ENCODE measurements around the gene SLC25A30.
"Not testable (repeated sequence)": the region's sequence is repeated elsewhere in the genome, so short reads cannot be mapped to it uniquely, and the experiment has no call there.

SLC25A30 gene

DNA sequence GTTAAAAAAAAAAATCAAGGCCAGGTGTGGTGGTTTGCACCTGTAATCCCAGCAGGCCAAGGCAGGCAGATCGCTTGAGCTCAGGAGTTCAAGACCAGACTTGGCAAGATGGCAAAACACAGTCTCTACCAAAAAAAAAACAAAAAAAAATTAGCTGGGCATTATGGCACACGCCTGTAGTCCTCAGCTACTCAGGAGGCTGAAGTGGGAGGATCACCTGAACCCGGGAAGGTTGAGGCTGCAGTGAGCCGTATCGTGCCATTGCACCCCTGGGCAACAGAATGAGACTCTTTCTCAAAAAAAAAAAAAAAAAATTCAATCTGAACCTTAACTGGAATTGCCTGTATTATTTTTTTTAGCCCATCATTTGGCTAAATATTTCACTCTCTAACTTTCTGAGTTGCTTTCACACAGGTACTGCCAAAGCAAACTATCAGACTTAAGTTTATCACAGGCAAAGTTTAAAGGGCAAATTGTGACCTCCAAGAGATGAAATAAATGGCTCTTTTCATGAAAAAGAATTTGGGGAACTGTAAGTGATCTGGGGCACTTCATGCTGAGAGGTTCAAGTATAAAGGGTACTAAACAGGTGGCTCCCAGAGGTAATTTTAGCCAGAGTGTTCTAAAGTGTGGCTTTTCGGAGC, 14.7 kb upstream of the SLC25A30 start:
- no peak for DNase-seq (ENCODE audit: low read depth in 2 of 2)

- DNase-seq (ENCODE audit: low read depth in 2 of 2), result not testable (repeated sequence)
These were observed 8.1 kb upstream of the SLC25A30 start for GRCh38 chr13:45426056-45426841.

DNA sequence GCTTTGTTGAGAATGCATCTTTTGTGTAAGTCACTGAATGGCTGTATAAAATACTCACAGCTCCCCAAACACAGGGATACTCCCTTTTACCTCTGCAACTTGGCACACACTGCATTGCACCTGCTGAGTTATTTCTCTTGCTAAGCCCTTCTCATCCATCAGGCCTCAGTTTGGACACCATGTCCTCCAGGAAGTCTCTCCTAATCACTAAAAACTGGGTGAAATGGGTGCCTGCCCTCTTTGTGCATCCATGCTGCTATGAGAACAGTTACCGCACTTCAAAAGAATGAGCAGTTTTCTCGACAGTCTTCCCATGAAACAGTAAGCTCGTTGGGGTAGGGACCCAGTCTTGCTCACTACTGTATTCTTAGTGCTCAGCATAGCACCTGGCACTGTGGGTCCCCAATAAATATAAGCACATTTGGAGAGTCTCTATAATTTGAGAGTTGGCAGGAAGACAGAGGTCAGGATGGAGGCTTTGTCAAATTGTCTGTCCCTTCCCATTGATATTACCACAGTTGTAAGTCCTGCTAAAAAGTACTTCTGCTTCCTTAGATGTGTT, 4.6 kb upstream of the SLC25A30 start:
- DNase-seq (ENCODE audit: low read depth in 2 of 2), result no peak

DNA sequence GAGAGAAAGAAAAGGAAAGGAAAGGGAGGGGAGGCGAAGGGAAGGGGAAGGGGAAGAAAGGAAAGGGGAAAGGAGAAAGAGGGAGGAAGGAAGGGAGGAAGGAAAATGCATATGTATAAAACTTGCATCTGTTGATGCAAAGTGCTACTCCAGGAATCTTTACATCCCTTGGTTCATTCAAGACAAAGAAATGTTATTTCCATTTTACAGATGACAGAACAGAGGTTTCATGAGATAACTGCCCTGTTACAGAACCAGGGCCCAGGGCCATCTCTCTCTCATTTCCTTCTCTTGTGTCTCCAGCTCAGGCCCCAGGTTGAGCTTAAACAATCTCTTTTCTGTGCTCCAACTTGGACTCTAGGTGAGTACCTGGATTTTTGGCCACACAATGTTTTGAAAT, 1.8 kb upstream of the SLC25A30 start:
- DNase-seq (ENCODE audit: low read depth in 2 of 2), result no peak

- DNase-seq (ENCODE audit: low read depth in 2 of 2), result not testable (repeated sequence)
These were observed 1.2 kb upstream of the SLC25A30 start for GRCh38 chr13:45419389-45419788.

- no peak for DNase-seq (ENCODE audit: low read depth in 2 of 2)
These were observed 1.6 kb downstream of the SLC25A30 start for GRCh38 chr13:45416516-45417128.

GRCh38 chr13:45415112-45415511, 3.1 kb downstream of the SLC25A30 start:
- DNase-seq (ENCODE audit: low read depth in 2 of 2), result no peak

- no peak for DNase-seq (ENCODE audit: low read depth in 2 of 2)
These were observed 4.3 kb downstream of the SLC25A30 start for GRCh38 chr13:45413826-45414307.

DNA sequence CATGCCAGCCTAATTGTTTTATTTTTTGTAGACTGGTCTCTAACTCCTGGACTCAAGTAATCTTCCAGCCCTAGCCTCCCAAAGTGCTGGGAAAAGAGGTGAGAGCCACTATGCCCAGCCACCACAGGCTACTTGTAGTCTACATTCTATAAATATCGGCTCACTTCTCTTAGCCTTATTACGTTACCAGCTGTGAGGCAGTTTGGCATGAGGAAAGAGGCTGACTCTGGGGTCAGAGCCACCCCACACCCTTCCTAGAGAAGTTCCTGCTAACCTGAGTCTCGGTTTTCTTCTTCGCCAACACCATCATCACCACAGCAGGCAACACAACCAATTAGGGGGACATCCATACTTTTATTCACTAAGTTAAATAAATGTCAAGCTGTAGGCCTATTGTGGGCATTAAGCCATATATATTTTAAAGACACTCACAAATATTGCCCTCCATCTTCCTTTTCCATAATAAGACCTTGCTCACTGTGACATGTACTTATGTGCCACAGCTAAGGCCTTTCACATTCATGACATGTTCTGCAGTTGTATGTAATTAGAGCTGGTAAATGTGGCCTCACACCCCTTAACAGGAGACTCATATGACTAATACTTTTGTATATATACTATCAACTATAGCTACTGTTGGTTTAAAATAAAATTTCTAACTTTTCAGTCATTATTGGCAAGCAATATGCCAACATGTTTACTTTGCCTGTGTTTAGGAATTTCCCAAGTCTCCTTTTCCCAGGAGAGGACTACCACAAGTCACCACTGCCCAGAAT, 5.7 kb downstream of the SLC25A30 start:
- DNase-seq (ENCODE audit: low read depth in 2 of 2), result no peak

GRCh38 chr13:45411631-45412030, 6.5 kb downstream of the SLC25A30 start:
- no peak for DNase-seq (ENCODE audit: low read depth in 2 of 2)

GRCh38 chr13:45411221-45411620, 7.0 kb downstream of the SLC25A30 start:
- no peak for DNase-seq (ENCODE audit: low read depth in 2 of 2)

- DNase-seq (ENCODE audit: low read depth in 2 of 2), result no peak
These were observed 7.7 kb downstream of the SLC25A30 start for GRCh38 chr13:45410466-45410865.

GRCh38 chr13:45410001-45410400, 8.2 kb downstream of the SLC25A30 start:
- DNase-seq (ENCODE audit: low read depth in 2 of 2), result no peak

GRCh38 chr13:45406421-45406820, 11.8 kb downstream of the SLC25A30 start:
- no peak for DNase-seq (ENCODE audit: low read depth in 2 of 2)

DNA sequence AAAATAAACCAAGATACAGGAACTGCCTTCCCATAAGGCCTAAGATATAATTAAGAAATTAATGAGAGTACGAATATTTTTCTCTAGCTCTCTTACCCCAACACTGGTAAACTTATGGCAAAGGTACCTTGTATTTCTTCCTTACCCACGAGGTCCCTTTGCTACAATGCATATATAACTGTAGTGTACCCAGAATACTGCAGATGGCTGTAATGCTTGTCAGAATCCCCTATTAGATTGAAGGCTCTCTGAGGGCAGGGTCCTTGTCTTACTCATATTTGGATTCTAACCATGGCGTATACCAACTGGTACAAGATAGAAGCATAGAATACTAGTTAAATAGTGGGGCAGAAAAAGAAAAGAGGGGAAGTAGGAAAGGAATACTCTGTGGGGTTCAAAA, 15.1 kb downstream of the SLC25A30 start:
- no peak for DNase-seq (ENCODE audit: low read depth in 2 of 2)

DNA sequence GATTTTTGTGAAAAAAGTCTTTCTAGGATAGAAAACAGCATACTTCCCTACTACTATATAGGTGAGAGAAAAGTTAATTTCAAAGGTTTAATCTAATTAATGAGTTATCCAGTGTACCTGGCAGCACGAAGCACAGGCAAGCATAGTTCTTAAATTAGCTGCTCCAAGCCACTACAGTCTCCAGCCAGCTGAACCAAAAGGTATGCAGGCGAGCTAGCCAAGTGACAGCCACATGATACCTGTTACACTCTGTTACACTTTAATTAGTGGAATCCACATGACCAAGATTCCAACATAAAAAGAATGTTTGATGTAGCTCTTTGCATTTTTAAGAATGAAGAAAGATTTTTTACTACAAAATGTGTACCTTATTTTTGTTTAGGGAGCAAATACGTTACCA, 15.5 kb downstream of the SLC25A30 start:
- no peak for DNase-seq (ENCODE audit: low read depth in 2 of 2)

GRCh38 chr13:45401314-45401713, 16.9 kb downstream of the SLC25A30 start:
- no peak for DNase-seq (ENCODE audit: low read depth in 2 of 2)

DNA sequence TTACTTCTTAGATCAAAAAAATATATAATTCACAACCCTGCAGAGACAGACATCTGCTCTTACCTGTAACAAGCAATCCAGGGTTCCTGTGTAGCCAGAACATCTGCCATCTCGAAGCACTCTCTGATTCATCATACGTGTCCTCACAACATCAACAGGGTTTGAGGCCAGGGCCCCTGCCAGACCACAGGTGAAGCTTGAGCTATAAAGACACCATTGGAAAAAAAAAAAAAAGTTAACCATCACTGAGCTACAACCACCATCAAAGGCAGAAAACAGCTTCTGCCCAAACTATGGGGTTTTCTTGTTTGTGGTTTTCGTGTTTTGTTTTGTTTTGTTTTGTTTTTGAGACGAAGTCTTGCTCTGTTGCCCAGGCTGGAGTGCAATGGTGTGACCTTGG, 19.3 kb downstream of the SLC25A30 start:
- peak in 1 of 2 donors; percentile 20 for DNase-seq (ENCODE audit: low read depth in 2 of 2)

- DNase-seq (ENCODE audit: low read depth in 2 of 2), result no peak
These were observed 21.6 kb downstream of the SLC25A30 start for GRCh38 chr13:45396533-45397095.

DNA sequence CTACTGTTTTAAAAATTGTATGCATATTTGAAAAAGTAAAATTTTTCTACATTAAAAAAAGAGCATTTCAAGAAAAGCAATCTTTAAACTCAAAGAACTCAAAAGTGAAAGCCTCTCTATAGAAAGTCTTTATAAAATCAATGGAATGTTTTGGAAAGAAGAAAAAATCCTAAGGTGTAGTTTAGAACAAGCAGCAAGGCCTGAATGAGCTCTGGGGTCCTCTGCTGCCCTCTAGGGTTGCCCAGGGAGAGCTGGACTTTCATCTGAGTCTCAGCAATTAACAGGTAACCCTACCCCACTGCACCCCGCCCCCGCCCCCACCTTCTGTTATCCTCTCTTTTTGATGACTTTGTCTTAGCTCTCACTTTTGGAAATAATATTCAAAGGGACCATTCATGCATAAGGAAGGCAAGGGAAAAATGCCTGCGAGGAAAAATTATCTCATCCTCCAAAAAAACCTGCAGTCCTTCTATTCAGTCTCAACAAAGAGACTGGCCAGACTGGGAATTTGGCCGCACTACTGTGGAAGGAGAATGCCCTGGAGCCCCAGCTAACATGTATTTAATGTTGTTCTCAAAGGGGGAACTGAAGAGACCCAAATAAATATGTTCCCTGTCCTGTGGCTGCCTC, 24.1 kb downstream of the SLC25A30 start:
- no peak for DNase-seq (ENCODE audit: low read depth in 2 of 2)

GRCh38 chr13:45392811-45393210, 25.4 kb downstream of the SLC25A30 start:
- DNase-seq (ENCODE audit: low read depth in 2 of 2), result no peak
